ENCODE measurements around the gene TNFRSF1B.

GRCh38 chr1:12185918-12186678 is 19.3 kb downstream of the TNFRSF1B start:
- no peak for TF ChIP-seq CTCF (IDR thresholded peaks at IDR 0.05)
- no peak for TF ChIP-seq POLR2A (IDR thresholded peaks at IDR 0.05)

All from body of pancreas (tissue), 4 donors.